K562 (cell line): ENCODE measurements around the gene SLC34A3. TPM values are rescaled to one million over a fixed set of nuclear protein-coding genes. Genes with fewer than 3 reads are reported as not detected.

Source experiments
- CC2D1A ChIP-seq: fragments of 450-650 bp; IDR thresholded peaks from 2 replicates; pipeline ENCODE4 v1.6.1; 2017; ENCODE audit warnings: mild to moderate bottlenecking
- FIP1L1 ChIP-seq: fragments of 200-400 bp; formaldehyde crosslinking; IDR thresholded peaks from 2 replicates; pipeline ENCODE4 v1.6.1; 2018; ENCODE audit warnings: mild to moderate bottlenecking, low read depth, low read length; ENCODE audit not compliant: poor library complexity, severe bottlenecking
- GABPB2 ChIP-seq: fragments of 250-450 bp; sonication (Bioruptor Pico); conservative IDR thresholded peaks from 2 replicates; pipeline ENCODE4 v1.5.1; 2021; ENCODE audit warnings: mild to moderate bottlenecking
- GTF2E2 ChIP-seq: fragments of 200-800 bp; sonication (Bioruptor generic); IDR thresholded peaks from 2 replicates; pipeline ENCODE4 v1.6.1; 2016; ENCODE audit warnings: missing genetic modification characterization, missing compliant biosample characterization
- MAX ChIP-seq: sonication (generic); formaldehyde crosslinking; IDR thresholded peaks from 2 replicates; pipeline ENCODE4 v1.9.0; 2022; ENCODE audit warnings: mild to moderate bottlenecking, missing genetic modification reagents
- MAZ ChIP-seq, 2 experiments: fragments of 450-650 bp in 1 of 2; sonication (generic) in 1 of 2; formaldehyde crosslinking; IDR thresholded peaks in 1 of 2; conservative IDR thresholded peaks in 1 of 2; 2 replicates each; pipeline versions ENCODE4 v1.4.0 to v1.5.0; 2020; ENCODE audit warnings: mild to moderate bottlenecking in 1 of 2, missing genetic modification reagents in 1 of 2
- NCOA1 ChIP-seq: fragments of 450-650 bp; IDR thresholded peaks from 2 replicates; pipeline ENCODE4 v1.6.1; 2016; ENCODE audit warnings: low read depth
- NR2C2 ChIP-seq, 2 experiments: fragments of 200-800 bp in 1 of 2; sonication (Bioruptor generic) in 1 of 2; sonication (generic) in 1 of 2; formaldehyde crosslinking in 1 of 2; IDR thresholded peaks; 2 replicates each; pipeline versions ENCODE4 v1.6.1 to v1.8.0; 2016 to 2022; ENCODE audit warnings: mild to moderate bottlenecking in 1 of 2, missing compliant biosample characterization in 1 of 2, missing genetic modification characterization in 1 of 2, missing genetic modification reagents in 1 of 2
- POLR2AphosphoS5 ChIP-seq: IDR thresholded peaks from 2 replicates; pipeline ENCODE4 v1.6.1; 2011; ENCODE audit warnings: mild to moderate bottlenecking, low read depth, low read length, moderate library complexity; ENCODE audit not compliant: control insufficient read depth, insufficient read depth
- RCOR1 ChIP-seq, 2 experiments: IDR thresholded peaks; 2 replicates each; pipeline ENCODE4 v1.6.1; 2012; ENCODE audit warnings: low read depth in 2 of 2, low read length in 2 of 2, borderline replicate concordance in 1 of 2, improper control_type of control experiment in 1 of 2
- TGIF2 ChIP-seq: sonication (generic); formaldehyde crosslinking; IDR thresholded peaks from 2 replicates; pipeline ENCODE4 v1.8.1; 2022; ENCODE audit warnings: mild to moderate bottlenecking, missing genetic modification reagents, moderate library complexity
- WHSC1 ChIP-seq: IDR thresholded peaks from one replicate; pipeline ENCODE4 v1.6.1; 2012; ENCODE audit warnings: low read length, control low read depth, inconsistent platforms
- polyA plus RNA-seq, 8 experiments: library from polyadenylated mRNA; depleted of rRNA in 4 of 8; stranded (reverse) in 5 of 8; unstranded in 3 of 8; fragments of >200 nt; fragmentation: Nextera tagmentation in 2 of 8; fragmentation: Illumina TruSeq in 1 of 8; extraction: Ambion mirVana in 2 of 8; extraction: Trizol in 1 of 8; gene quantifications; 2 replicates each; pipeline versions ENCODE4 v1.2.1 to v1.2.3, GENCODE V29; 2011 to 2014; ENCODE audit warnings: inconsistent platforms in 1 of 8, missing spikeins in 1 of 8
- total RNA-seq, 7 experiments: library from RNA; depleted of rRNA in 6 of 7; stranded (reverse); fragments of >200 nt in 6 of 7; fragmentation: Illumina TruSeq in 2 of 7; extraction: Trizol in 2 of 7; gene quantifications; 2 replicates each; pipeline versions ENCODE4 v1.2.1 to v1.2.3, GENCODE V29; 2011 to 2021; ENCODE audit warnings: low replicate concordance in 1 of 7
- TF ChIP-seq, protein P1 (sequence below): fragments of 450-650 bp; IDR thresholded peaks from 2 replicates; pipeline ENCODE4 v1.7.0; 2016; ENCODE audit warnings: borderline replicate concordance
- TF ChIP-seq, protein P2 (sequence below), 2 experiments: fragments of 450-650 bp; IDR thresholded peaks; 2 replicates each; pipeline ENCODE4 v1.6.1; 2016; ENCODE audit warnings: mild to moderate bottlenecking in 2 of 2, borderline replicate concordance in 1 of 2, low read depth in 1 of 2, moderate library complexity in 1 of 2

Gene SLC34A3
- total and polyA plus RNA-seq, 9 of the 15 experiments (the other 6 are each of a cell fraction or from before 2014, with no cell fraction given), result not detected

- TF ChIP-seq, protein P1, sequence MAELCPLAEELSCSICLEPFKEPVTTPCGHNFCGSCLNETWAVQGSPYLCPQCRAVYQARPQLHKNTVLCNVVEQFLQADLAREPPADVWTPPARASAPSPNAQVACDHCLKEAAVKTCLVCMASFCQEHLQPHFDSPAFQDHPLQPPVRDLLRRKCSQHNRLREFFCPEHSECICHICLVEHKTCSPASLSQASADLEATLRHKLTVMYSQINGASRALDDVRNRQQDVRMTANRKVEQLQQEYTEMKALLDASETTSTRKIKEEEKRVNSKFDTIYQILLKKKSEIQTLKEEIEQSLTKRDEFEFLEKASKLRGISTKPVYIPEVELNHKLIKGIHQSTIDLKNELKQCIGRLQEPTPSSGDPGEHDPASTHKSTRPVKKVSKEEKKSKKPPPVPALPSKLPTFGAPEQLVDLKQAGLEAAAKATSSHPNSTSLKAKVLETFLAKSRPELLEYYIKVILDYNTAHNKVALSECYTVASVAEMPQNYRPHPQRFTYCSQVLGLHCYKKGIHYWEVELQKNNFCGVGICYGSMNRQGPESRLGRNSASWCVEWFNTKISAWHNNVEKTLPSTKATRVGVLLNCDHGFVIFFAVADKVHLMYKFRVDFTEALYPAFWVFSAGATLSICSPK, result no peak
- TF ChIP-seq, protein P2, sequence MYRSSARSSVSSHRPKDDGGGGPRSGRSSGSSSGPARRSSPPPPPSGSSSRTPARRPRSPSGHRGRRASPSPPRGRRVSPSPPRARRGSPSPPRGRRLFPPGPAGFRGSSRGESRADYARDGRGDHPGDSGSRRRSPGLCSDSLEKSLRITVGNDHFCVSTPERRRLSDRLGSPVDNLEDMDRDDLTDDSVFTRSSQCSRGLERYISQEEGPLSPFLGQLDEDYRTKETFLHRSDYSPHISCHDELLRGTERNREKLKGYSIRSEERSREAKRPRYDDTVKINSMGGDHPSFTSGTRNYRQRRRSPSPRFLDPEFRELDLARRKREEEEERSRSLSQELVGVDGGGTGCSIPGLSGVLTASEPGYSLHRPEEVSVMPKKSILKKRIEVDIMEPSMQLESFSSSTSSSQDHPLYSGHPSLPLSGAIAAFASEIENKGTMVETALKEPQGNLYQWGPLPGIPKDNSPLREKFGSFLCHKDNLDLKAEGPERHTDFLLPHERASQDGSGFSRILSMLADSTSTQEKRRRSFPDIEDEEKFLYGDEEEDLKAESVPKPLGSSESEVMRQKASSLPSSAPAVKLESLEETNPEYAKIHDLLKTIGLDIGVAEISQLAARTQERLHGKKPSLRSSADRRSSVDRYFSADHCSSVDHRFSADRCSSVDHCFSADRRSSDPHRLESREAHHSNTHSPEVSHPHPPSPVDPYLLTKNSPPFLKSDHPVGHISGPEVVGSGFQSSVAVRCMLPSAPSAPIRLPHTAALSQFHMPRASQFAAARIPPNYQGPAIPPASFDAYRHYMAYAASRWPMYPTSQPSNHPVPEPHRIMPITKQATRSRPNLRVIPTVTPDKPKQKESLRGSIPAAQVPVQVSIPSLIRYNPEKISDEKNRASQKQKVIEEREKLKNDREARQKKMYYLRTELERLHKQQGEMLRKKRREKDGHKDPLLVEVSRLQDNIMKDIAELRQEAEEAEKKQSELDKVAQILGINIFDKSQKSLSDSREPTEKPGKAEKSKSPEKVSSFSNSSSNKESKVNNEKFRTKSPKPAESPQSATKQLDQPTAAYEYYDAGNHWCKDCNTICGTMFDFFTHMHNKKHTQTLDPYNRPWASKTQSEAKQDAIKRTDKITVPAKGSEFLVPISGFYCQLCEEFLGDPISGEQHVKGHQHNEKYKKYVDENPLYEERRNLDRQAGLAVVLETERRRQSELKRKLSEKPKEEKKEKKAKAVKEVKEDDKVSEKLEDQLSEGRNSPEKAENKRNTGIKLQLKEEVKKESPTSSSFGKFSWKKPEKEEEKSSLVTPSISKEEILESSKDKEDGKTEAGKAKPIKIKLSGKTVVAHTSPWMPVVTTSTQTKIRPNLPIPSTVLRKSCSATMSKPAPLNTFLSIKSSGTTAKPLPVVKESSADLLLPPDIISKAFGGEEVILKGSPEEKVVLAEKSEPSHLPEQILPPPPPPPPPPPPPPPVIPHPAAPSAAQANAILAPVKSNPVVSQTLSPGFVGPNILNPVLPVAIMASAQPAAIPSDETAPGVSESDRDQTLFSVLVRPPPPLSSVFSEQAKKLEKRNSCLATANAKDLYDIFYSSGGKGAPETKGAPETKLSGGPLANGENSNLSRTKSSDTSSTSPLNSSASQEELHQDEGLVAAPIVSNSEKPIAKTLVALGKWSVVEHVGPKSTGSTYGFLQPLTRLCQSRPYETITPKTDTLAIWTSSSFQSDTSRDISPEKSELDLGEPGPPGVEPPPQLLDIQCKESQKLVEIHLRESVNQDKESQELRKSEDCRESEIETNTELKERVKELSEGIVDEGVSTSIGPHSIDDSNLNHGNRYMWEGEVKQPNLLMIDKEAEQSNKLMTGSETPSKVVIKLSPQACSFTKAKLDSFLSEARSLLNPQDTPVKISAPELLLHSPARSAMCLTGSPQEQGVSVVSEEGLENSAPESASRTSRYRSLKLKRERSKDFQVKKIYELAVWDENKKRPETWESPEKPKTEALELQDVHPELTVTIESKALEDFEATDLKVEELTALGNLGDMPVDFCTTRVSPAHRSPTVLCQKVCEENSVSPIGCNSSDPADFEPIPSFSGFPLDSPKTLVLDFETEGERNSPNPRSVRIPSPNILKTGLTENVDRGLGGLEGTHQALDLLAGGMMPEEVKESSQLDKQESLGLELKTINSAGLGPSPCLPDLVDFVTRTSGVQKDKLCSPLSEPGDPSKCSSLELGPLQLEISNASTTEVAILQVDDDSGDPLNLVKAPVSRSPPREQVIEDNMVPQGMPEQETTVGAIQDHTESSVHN (IDR thresholded peaks at IDR 0.05; ENCODE audit: borderline replicate concordance in 1 of 2, low read depth in 1 of 2), result no peak
- TF ChIP-seq GTF2E2 (tag), result peak; percentile 75; the same call in 1 of the 2 replicates
- TF ChIP-seq CC2D1A, result no peak
- TF ChIP-seq MAX (CRISPR knock-in tag), result 0 out of 2 replicates have a peak, but pooled peaks have one; percentile 11
- peak; percentile 16 to 50; a peak in 3 of 4 replicates for TF ChIP-seq MAZ (CRISPR knock-in tag; conservative IDR thresholded peaks at IDR 0.05 in 1 of 2, IDR thresholded peaks at IDR 0.05 in 1 of 2)
- TF ChIP-seq NR2C2 (CRISPR knock-in tag; IDR thresholded peaks at IDR 0.05), result no peak
- peak; percentile 42; the same call in 1 of the 2 replicates for TF ChIP-seq NR2C2 (tag; IDR thresholded peaks at IDR 0.05)
- peak in 1 of 2 experiments; percentile 3; a peak in 1 of 4 replicates for TF ChIP-seq RCOR1 (IDR thresholded peaks at IDR 0.05; ENCODE audit: borderline replicate concordance in 1 of 2, low read depth in 2 of 2, low read length in 2 of 2)
- TF ChIP-seq GABPB2 (CRISPR knock-in tag), result no peak
- TF ChIP-seq FIP1L1, result peak; percentile 54
- peak; percentile 39; the same call in 1 of the 2 replicates for TF ChIP-seq POLR2AphosphoS5
- peak; percentile 84; the same call in 1 of the 2 replicates for TF ChIP-seq NCOA1
- TF ChIP-seq TGIF2 (CRISPR knock-in tag), result no peak
- no peak for TF ChIP-seq WHSC1
Measured at GRCh38 chr9:137223078-137223970, 7.4 kb upstream of the SLC34A3 start (continued).
